LNCaP clone FGC (cell line): ENCODE results near the gene GSTT2.

Experiments
- DNase-seq: peaks from one replicate; pipeline ENCODE4 v3.0.0-alpha.2; 2011; ENCODE audit warnings: low read depth
- H3K4me3 ChIP-seq: 2 replicates; pipeline ENCODE4 v1.5.1; 2011; ENCODE audit warnings: mild to moderate bottlenecking, low read depth, low read length, control low read depth
- TF ChIP-seq, protein P1 (sequence below): IDR thresholded peaks from 2 replicates; pipeline ENCODE4 v1.5.1; 2012; ENCODE audit warnings: mild to moderate bottlenecking; ENCODE audit not compliant: control insufficient read depth, insufficient read depth; ENCODE audit errors: extremely low read depth

GSTT2 gene

DNA sequence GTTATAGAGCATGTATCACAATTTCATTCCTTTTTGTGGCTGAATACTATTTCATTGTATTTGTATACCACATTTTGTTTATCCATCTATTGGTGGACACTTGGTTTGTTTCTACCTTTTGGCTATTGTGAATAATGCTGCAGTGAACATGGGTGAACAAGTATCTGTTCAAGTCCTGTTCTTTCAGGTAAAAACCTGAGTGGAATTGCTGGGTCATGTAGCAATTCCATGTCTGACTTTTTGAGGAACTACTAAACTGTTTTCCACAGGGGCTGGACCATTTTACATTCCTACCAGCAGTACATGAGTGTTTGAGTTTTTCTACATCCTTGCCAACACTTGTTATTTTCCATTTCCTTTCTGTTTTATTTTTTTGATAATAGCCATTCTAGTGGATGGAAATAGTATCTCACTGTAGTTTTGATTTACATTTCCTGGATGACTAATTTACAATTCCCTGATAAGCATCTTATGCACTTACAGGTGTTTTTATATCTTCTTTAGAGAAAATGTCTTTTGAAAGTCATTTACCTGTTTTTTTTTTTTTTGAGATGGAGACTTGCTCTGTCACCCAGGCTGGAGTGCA, 43.4 kb downstream of the GSTT2 start:
- no peak overlapping the region for H3K4me3 ChIP-seq
- DNase-seq = no peak
- TF ChIP-seq, protein P1, sequence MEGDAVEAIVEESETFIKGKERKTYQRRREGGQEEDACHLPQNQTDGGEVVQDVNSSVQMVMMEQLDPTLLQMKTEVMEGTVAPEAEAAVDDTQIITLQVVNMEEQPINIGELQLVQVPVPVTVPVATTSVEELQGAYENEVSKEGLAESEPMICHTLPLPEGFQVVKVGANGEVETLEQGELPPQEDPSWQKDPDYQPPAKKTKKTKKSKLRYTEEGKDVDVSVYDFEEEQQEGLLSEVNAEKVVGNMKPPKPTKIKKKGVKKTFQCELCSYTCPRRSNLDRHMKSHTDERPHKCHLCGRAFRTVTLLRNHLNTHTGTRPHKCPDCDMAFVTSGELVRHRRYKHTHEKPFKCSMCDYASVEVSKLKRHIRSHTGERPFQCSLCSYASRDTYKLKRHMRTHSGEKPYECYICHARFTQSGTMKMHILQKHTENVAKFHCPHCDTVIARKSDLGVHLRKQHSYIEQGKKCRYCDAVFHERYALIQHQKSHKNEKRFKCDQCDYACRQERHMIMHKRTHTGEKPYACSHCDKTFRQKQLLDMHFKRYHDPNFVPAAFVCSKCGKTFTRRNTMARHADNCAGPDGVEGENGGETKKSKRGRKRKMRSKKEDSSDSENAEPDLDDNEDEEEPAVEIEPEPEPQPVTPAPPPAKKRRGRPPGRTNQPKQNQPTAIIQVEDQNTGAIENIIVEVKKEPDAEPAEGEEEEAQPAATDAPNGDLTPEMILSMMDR = no peak

DNA sequence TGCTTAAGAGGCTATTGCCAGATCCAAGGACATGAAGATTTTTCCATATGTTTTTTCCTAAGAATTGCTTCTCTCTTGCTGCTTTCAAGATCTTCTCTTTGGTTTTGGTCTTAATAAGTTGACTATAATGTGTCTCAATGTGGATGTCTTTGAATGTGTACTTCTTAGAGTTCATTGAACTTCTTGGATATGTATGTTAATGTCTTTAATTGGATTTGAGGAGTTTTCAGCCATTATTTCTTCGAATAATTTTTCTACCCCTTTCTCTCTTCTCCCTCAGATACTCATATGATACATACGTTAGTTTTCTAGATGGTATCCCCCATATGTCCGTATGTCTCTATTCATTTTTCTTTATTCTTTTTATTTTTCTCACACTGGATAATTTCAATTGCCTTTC, 44.4 kb downstream of the GSTT2 start:
- no peak overlapping the region for H3K4me3 ChIP-seq
- TF ChIP-seq, protein P1 = no peak
- DNase-seq = no peak

DNA sequence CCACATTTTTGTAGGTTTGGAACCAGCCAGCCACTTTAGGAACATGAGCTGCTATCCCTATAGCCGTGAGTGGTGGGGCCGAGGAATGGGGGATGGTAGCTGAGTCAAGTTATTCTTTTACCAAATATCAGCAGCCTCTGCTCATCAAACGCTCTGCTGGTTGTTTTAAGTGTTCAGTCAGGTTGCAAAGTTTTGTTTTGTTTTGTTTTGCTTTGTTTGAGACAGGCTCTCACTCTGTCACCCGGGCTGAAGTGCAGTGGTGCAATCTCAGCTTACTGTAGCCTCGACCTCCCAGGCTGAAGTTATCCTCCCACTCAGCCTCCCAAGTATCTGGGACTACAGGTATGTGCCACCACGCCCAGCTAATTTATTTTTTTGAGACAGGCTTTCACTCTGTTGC, 45.5 kb downstream of the GSTT2 start:
- TF ChIP-seq, protein P1 = no peak
- H3K4me3 ChIP-seq = no peak overlapping the region
- DNase-seq = no peak

DNA sequence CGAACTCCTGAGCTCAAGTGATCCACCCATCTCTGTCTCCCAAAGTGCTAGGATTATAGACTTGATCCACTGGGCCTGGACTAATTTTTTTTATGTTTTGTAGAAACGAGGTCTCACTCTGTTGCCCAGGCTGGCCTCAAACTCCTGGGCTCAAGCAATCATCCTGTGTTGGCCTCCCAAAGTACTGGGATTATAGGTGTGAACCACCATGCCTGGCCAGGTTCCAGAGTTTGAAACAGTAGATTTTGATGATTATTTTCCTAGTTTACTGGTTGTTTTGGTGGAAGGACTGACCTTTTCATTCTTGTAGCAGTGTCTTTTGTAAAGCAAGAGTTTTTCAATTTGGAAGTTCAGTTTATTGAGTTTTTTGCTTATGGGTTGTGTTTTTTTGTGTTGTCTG, 46.1 kb downstream of the GSTT2 start:
- H3K4me3 ChIP-seq = no peak overlapping the region
- TF ChIP-seq, protein P1 = no peak
- no peak for DNase-seq

DNA sequence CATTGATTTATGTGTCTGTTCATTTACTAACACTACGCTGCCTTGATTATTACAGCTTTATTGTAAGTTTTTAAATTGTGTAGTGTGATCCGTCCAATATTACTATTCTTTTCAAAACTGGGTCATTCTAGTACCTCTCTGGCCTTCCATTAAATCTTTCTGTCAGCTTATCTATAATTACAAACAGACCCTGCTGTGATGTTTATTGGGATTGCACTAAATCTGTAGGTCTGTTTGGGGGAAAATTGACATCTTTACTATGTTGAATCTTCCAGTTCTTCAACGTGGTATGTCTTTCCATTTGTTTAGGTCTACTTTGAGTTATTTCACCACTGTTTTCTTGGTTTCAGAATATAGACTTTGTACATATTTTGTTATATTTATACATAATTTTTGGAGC, 46.8 kb downstream of the GSTT2 start:
- no peak overlapping the region for H3K4me3 ChIP-seq
- no peak for DNase-seq
- TF ChIP-seq, protein P1 = no peak

DNA sequence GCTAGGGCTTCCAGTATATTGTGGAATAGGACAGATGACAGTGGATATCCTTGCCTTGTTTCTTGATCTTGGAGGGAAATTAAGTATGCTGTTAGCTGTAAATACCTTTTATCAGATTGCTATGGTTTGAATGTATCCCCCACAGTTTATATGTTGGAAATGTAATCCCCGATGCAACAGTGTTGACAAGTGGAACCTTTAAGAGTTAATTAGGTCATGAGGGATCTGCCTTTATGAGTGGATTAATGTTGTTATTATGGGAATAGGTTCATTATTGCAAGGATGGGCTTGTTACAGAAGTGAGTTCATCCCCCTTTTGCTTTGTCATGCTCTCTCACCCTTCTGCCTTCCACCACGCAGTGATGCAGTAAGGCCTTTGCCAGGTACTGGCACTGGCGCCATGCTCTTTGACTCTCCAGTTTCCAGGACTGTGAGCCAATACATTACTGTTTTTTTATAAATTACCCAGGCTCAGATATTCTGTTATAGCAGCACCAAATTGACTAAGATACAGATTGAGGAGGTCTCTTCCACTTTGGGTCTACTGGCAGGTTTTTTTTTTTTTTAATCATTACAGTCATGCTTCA, 47.5 kb downstream of the GSTT2 start:
- H3K4me3 ChIP-seq = no peak overlapping the region
- TF ChIP-seq, protein P1 = no peak

DNA sequence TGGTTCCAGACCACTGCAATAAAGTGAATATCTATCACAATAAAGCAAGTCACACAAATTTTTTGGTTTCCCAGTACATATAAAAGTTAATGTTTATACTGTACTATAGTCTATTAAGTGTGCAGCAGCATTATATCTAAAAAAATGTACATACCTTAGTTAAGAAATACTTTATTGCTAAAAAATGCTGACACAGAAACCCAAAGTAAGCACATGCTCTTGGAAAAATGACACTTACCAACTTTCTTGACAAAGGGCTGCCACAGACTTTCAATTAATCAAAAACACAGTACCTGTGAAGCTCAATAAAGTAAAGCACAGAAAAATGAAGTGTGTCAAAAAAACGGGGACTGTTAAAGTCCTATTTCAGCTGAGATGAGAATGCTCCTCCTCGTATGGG, 48.1 kb downstream of the GSTT2 start:
- no peak overlapping the region for H3K4me3 ChIP-seq
- DNase-seq = no peak
- TF ChIP-seq, protein P1 = no peak

More for the DNA sequence above, 47.5 kb downstream of the GSTT2 start:
- DNase-seq = no peak
